H1 (cell line): Measurements from ENCODE around the gene ATOH1. TPM values are rescaled to one million over a fixed set of nuclear protein-coding genes. Genes with fewer than 3 reads are reported as not detected.

Source experiments
- CTCF ChIA-PET: fragments of 300-600 bp; sonication (Branson Sonifier 250); formaldehyde crosslinking; loops from one replicate; lab custom pipeline; 2021; ENCODE audit not compliant: partially characterized antibody; lab: Charles Lee
- POLR2A ChIA-PET: fragments of 300-600 bp; sonication (Branson Sonifier 250); formaldehyde crosslinking; loops from one replicate; lab custom pipeline; 2021; ENCODE audit warnings: inconsistent platforms; ENCODE audit not compliant: partially characterized antibody; lab: Charles Lee
- DNase-seq, 2 experiments: peaks; one replicate each; pipeline versions ENCODE4 v3.0.0 to v3.0.0-alpha.2; 2010 to 2022; ENCODE audit warnings: low spot score in 2 of 2, low read depth in 1 of 2, mixed read lengths in 1 of 2
- FAIRE-seq: peaks from 2 replicates; lab custom pipeline; 2011; peaks lifted over from hg19 to GRCh38; lab: Jason Lieb, UNC
- H2AFZ ChIP-seq: 2 replicates; pipeline ENCODE4 v1.8.1; 2012; ENCODE audit warnings: low read length, inconsistent platforms
- H2AK5ac ChIP-seq: 2 replicates; pipeline ENCODE4 v1.6.1; 2013; ENCODE audit warnings: low read depth, low read length
- H2BK120ac ChIP-seq: replicated peaks from 2 replicates; pipeline ENCODE3; 2013; ENCODE audit warnings: low read depth, low read length, inconsistent platforms
- H2BK12ac ChIP-seq: 2 replicates; pipeline ENCODE4 v1.6.1; 2013; ENCODE audit warnings: low read depth, low read length
- H2BK15ac ChIP-seq: 2 replicates; pipeline ENCODE4 v1.6.1; 2013; ENCODE audit warnings: low read length
- H2BK20ac ChIP-seq: 2 replicates; pipeline ENCODE4 v1.6.1; 2013; ENCODE audit warnings: low read length
- H2BK5ac ChIP-seq: 2 replicates; pipeline ENCODE4 v1.6.1; 2013; ENCODE audit warnings: low read depth, low read length
- H3K14ac ChIP-seq: 2 replicates; pipeline ENCODE4 v1.6.1; 2013; ENCODE audit warnings: inconsistent platforms; ENCODE audit not compliant: insufficient read length
- H3K18ac ChIP-seq: 2 replicates; pipeline ENCODE4 v1.6.1; 2013; ENCODE audit warnings: low read length; ENCODE audit errors: extremely low read depth
- H3K23ac ChIP-seq: 2 replicates; pipeline ENCODE4 v1.6.1; 2013; ENCODE audit warnings: inconsistent platforms; ENCODE audit not compliant: insufficient read length
- H3K23me2 ChIP-seq: 2 replicates; pipeline ENCODE4 v1.6.1; 2013; ENCODE audit warnings: low read depth, low read length
- H3K27ac ChIP-seq: 2 replicates; pipeline ENCODE4 v1.6.1; 2011; ENCODE audit warnings: low read depth, low read length, inconsistent platforms
- H3K27me3 ChIP-seq, 4 experiments: replicated peaks in 1 of 4; 1 replicate in 1 of 4; 2 replicates in 3 of 4; pipeline versions ENCODE4 v1.6.1 to v1.8.1; 2011 to 2013; ENCODE audit warnings: low read length in 3 of 4, mild to moderate bottlenecking in 3 of 4, inconsistent platforms in 2 of 4, mixed read lengths in 2 of 4, moderate library complexity in 1 of 4; ENCODE audit not compliant: control insufficient read depth in 3 of 4, insufficient read depth in 3 of 4; ENCODE audit errors: extremely low read depth in 1 of 4
- H3K36me3 ChIP-seq, 4 experiments: 2 replicates each; pipeline versions ENCODE4 v1.6.1 to v1.8.1; 2011 to 2013; ENCODE audit warnings: mild to moderate bottlenecking in 4 of 4, low read length in 3 of 4, moderate library complexity in 2 of 4, control low read depth in 1 of 4, inconsistent platforms in 1 of 4; ENCODE audit not compliant: insufficient read depth in 4 of 4, control insufficient read depth in 2 of 4
- H3K4ac ChIP-seq: replicated peaks from 2 replicates; pipeline ENCODE3; 2013; ENCODE audit warnings: low read length, low read depth, mixed read lengths, inconsistent platforms; ENCODE audit not compliant: insufficient read length
- H3K4me1 ChIP-seq, 4 experiments: replicated peaks in 1 of 4; 1 replicate in 1 of 4; 2 replicates in 3 of 4; pipeline versions ENCODE4 v1.6.1 to v1.8.1; 2011 to 2013; ENCODE audit warnings: low read length in 3 of 4, inconsistent platforms in 2 of 4, mixed read lengths in 1 of 4; ENCODE audit not compliant: insufficient read depth in 4 of 4, control insufficient read depth in 3 of 4
- H3K4me2 ChIP-seq, 2 experiments: 2 replicates each; pipeline versions ENCODE4 v1.6.1 to v1.8.1; 2011 to 2013; ENCODE audit warnings: low read depth in 2 of 2, low read length in 2 of 2, control low read depth in 1 of 2, inconsistent platforms in 1 of 2, mild to moderate bottlenecking in 1 of 2; ENCODE audit not compliant: insufficient read depth in 1 of 2
- H3K4me3 ChIP-seq, 4 experiments: fragments of 200-600, 300-600 bp in 1 of 4; sonication (generic), shearing (Covaris generic), sonication (Bioruptor Twin) in 1 of 4; 2 replicates each; pipeline versions ENCODE4 v1.5.1 to v1.8.1; 2011 to 2016; ENCODE audit warnings: low read length in 4 of 4, low read depth in 3 of 4, control low read depth in 2 of 4, inconsistent platforms in 2 of 4, mild to moderate bottlenecking in 2 of 4, mixed read lengths in 1 of 4, moderate library complexity in 1 of 4; ENCODE audit not compliant: insufficient read depth in 2 of 4; ENCODE audit errors: extremely low read depth in 1 of 4
- H3K56ac ChIP-seq: replicated peaks from 2 replicates; pipeline ENCODE3; 2013; ENCODE audit warnings: low read depth, mild to moderate bottlenecking, mixed read lengths, low read length, inconsistent platforms; ENCODE audit not compliant: insufficient read length
- H3K79me1 ChIP-seq: 2 replicates; pipeline ENCODE4 v1.6.1; 2013; ENCODE audit warnings: low read depth, low read length, control low read depth
- H3K79me2 ChIP-seq, 2 experiments: 2 replicates each; pipeline versions ENCODE4 v1.6.1 to v1.8.1; 2012 to 2013; ENCODE audit warnings: low read length in 2 of 2, mild to moderate bottlenecking in 2 of 2, inconsistent platforms in 1 of 2; ENCODE audit not compliant: insufficient read depth in 2 of 2, control insufficient read depth in 1 of 2
- H3K9ac ChIP-seq, 4 experiments: replicated peaks in 1 of 4; 1 replicate in 1 of 4; 2 replicates in 3 of 4; pipeline versions ENCODE4 v1.6.1 to v1.8.1; 2011 to 2013; ENCODE audit warnings: low read depth in 3 of 4, low read length in 3 of 4, control low read depth in 2 of 4, mild to moderate bottlenecking in 2 of 4, moderate library complexity in 2 of 4, inconsistent platforms in 1 of 4; ENCODE audit errors: extremely low read depth in 1 of 4
- H3K9me3 ChIP-seq, 2 experiments: 2 replicates each; pipeline versions ENCODE4 v1.6.1 to v1.8.1; 2012 to 2013; ENCODE audit warnings: mild to moderate bottlenecking in 2 of 2, moderate library complexity in 2 of 2, control low read depth in 1 of 2, inconsistent platforms in 1 of 2, low read depth in 1 of 2, low read length in 1 of 2, mixed read lengths in 1 of 2; ENCODE audit not compliant: insufficient read depth in 2 of 2
- H4K20me1 ChIP-seq, 2 experiments: replicated peaks in 1 of 2; 2 replicates each; pipeline versions ENCODE3 to v1.8.1; 2011 to 2013; ENCODE audit warnings: inconsistent platforms in 2 of 2, low read length in 2 of 2, mild to moderate bottlenecking in 1 of 2; ENCODE audit not compliant: insufficient read depth in 2 of 2, control insufficient read depth in 1 of 2
- H4K5ac ChIP-seq: 2 replicates; pipeline ENCODE4 v1.6.1; 2013; ENCODE audit warnings: low read length, low read depth, mixed read lengths, inconsistent platforms; ENCODE audit not compliant: insufficient read length
- H4K8ac ChIP-seq: 2 replicates; pipeline ENCODE4 v1.8.0; 2013; ENCODE audit warnings: mild to moderate bottlenecking, moderate library complexity, low read length, inconsistent platforms; ENCODE audit not compliant: insufficient read depth; ENCODE audit errors: extremely low read depth
- H4K91ac ChIP-seq: replicated peaks from 2 replicates; pipeline ENCODE3; 2013; ENCODE audit warnings: low read length, mixed read lengths, inconsistent platforms; ENCODE audit not compliant: insufficient read length
- POLR2A ChIP-seq, 2 experiments: IDR thresholded peaks; 1 replicate in 1 of 2; 2 replicates in 1 of 2; pipeline ENCODE4 v1.6.1; 2011; ENCODE audit warnings: low read depth in 2 of 2, low read length in 2 of 2, mild to moderate bottlenecking in 2 of 2; ENCODE audit errors: control extremely low read depth in 1 of 2
- POLR2AphosphoS5 ChIP-seq: IDR thresholded peaks from 2 replicates; pipeline ENCODE4 v1.6.1; 2011; ENCODE audit warnings: low read depth, low read length
- RNF2 ChIP-seq: fragments of 200-900, 300-1000 bp; sonication (generic); IDR thresholded peaks from 2 replicates; pipeline ENCODE4 v1.7.1; 2016; ENCODE audit warnings: borderline replicate concordance, low read depth, mild to moderate bottlenecking, antibody characterized with exemption, low read length; ENCODE audit not compliant: poor library complexity, severe bottlenecking; ENCODE audit errors: missing control alignments
- WGBS, 2 experiments: shearing (Covaris generic) in 1 of 2; methylation state at CpG; one replicate each; pipeline versions ENCODE4 v1.1.6 to v1.1.7; 2013 to 2015; ENCODE audit warnings: low lambda C conversion rate in 2 of 2, mixed read lengths in 2 of 2, inconsistent platforms in 1 of 2, low coverage in 1 of 2, missing lambda C conversion rate in 1 of 2; ENCODE audit not compliant: insufficient replicate concordance in 2 of 2, insufficient coverage in 1 of 2, insufficient read length in 1 of 2; ENCODE audit errors: extremely low coverage in 1 of 2, missing lambda C conversion rate in 1 of 2; 5-methylcytosine and 5-hydroxymethylcytosine counted together
- polyA plus RNA-seq, 7 experiments: library from polyadenylated mRNA; depleted of rRNA in 3 of 7; stranded (reverse) in 5 of 7; unstranded in 2 of 7; fragments of >200 nt in 5 of 7; fragments of 200-250 nt in 2 of 7; gene quantifications; 1 replicate in 5 of 7; 2 replicates in 1 of 7; 4 replicates in 1 of 7; pipeline versions ENCODE4 v1.2.1 to v1.2.3, GENCODE V29; 2011 to 2013; ENCODE audit warnings: missing spikeins in 2 of 7, mixed read lengths in 2 of 7
- total RNA-seq: library from RNA; stranded (reverse); fragmentation: NEBNext Ultra II Directional; extraction: Animal tissue kit (Norgen Biotek cat#: 25700); gene quantifications from 2 replicates; pipeline ENCODE4 v1.2.1, GENCODE V29; 2021

The ATOH1 gene
- total and polyA plus RNA-seq, 2 of the 8 experiments (the other 6 are each of a cell fraction or from before 2014, with no cell fraction given), result 0.12 to 0.76 TPM

GRCh38 chr4:93841803-93842345 lies 13.3 kb downstream of the ATOH1 start:
- WGBS, 2 experiments, result 82% methylated on average over 3 of the region's 3 CpGs; no CpG with 5 or more reads in 1 of the 2 experiments

More at GRCh38 chr4:93841803-93842345, 13.3 kb downstream of the ATOH1 start:
- H3K23me2 ChIP-seq, result peaks cover 2% of the 10 kb centered on the region; the same call in 1 of the 2 replicates
- no peak overlapping the region for H3K9ac ChIP-seq
- no peak overlapping the region for H2BK20ac ChIP-seq
- no peaks in the 10 kb centered on the region for H4K20me1 ChIP-seq
- POLR2A ChIA-PET, result interaction anchor here (0.6 kb wide), 1 partner anchor 23 kb away, joined by 3 read pairs; no protein-coding TSS in a partner anchor
- H3K27me3 ChIP-seq, result peaks cover 0 to under 1% (median 0%) of the 10 kb centered on the region in 4 experiments; a peak in 3 of 7 replicates
- H3K18ac ChIP-seq, result no peak overlapping the region
- no peaks in the 10 kb centered on the region for H3K4me1 ChIP-seq
- no peak overlapping the region for H3K4me3 ChIP-seq
- no peak overlapping the region for H2AFZ ChIP-seq
- H3K79me1 ChIP-seq, result no peaks in the 10 kb centered on the region
- no peak overlapping the region for H4K8ac ChIP-seq
- no peak overlapping the region for H3K27ac ChIP-seq
- no peaks in the 10 kb centered on the region for H3K36me3 ChIP-seq
- no peak overlapping the region for H4K5ac ChIP-seq
- H3K9me3 ChIP-seq, result no peaks in the 10 kb centered on the region
- H2BK12ac ChIP-seq, result no peak overlapping the region
- DNase-seq (no peak), FAIRE-seq (no peak)
- H2BK15ac ChIP-seq, result no peak overlapping the region
- TF ChIP-seq POLR2AphosphoS5 (no peak), POLR2A (IDR thresholded peaks at IDR 0.05; ENCODE audit: control extremely low read depth in 1 of 2, low read depth in 2 of 2, low read length in 2 of 2) (no peak), RNF2 (no peak)
- no peak overlapping the region for H2AK5ac ChIP-seq
- CTCF ChIA-PET, result interaction anchor here (1.3 kb wide), 1 partner anchor 20 kb away, joined by 5 read pairs; no protein-coding TSS in a partner anchor
- H3K23ac ChIP-seq, result no peak overlapping the region
- no peak overlapping the region for H3K56ac ChIP-seq
- no peak overlapping the region for H2BK120ac ChIP-seq
- H3K14ac ChIP-seq, result no peak overlapping the region
- no peak overlapping the region for H3K4me2 ChIP-seq
- no peak overlapping the region for H3K4ac ChIP-seq
- no peak overlapping the region for H4K91ac ChIP-seq
- H3K79me2 ChIP-seq, result no peaks in the 10 kb centered on the region
- no peak overlapping the region for H2BK5ac ChIP-seq
